OCI-LY7 (cell line): ENCODE data around the gene RPP30. TPM values are rescaled to one million over a fixed set of nuclear protein-coding genes. Genes with fewer than 3 reads are reported as not detected.

Source experiments
- BruUV-seq: library from RNA; stranded (reverse); fragments of 400-500 nt; replicated peaks from 2 replicates; lab custom pipeline; 2021; lab: Mats Ljungman, UMichigan
- CTCF ChIA-PET: fragments of 300-600 bp; sonication (Branson Sonifier 250); formaldehyde crosslinking; loops from one replicate; lab custom pipeline; 2022; ENCODE audit warnings: antibody characterized with exemption; ENCODE audit not compliant: unreplicated experiment; lab: Charles Lee
- POLR2A ChIA-PET: fragments of 300-600 bp; sonication (Branson Sonifier 250); formaldehyde crosslinking; loops from one replicate; lab custom pipeline; 2022; ENCODE audit warnings: antibody characterized with exemption; lab: Charles Lee
- DNase-seq: peaks from one replicate; pipeline ENCODE4 v3.0.0-alpha.2; 2015; ENCODE audit warnings: low spot score
- H2AFZ ChIP-seq: fragments of 200-600 bp; sonication (generic), shearing (Covaris generic); 2 replicates; pipeline ENCODE4 v1.6.1; 2014; ENCODE audit warnings: mild to moderate bottlenecking, antibody characterized with exemption, low read length, moderate library complexity
- H3K27ac ChIP-seq: fragments of 200-600 bp; sonication (generic); 2 replicates; pipeline ENCODE4 v1.5.1; 2014; ENCODE audit warnings: mixed run types, low read depth, mild to moderate bottlenecking, moderate library complexity, low read length, inconsistent platforms; ENCODE audit not compliant: poor library complexity, severe bottlenecking
- H3K36me3 ChIP-seq: fragments of 200-600 bp; sonication (generic); 2 replicates; pipeline ENCODE4 v1.6.1; 2014; ENCODE audit warnings: mild to moderate bottlenecking, antibody characterized with exemption, low read length, moderate library complexity, mixed read lengths; ENCODE audit not compliant: insufficient read depth
- H3K4me1 ChIP-seq: fragments of 200-600 bp; sonication (generic); 2 replicates; pipeline ENCODE4 v1.5.1; 2014; ENCODE audit warnings: mild to moderate bottlenecking, low read length; ENCODE audit not compliant: insufficient read depth, poor library complexity, severe bottlenecking
- H3K4me2 ChIP-seq: fragments of 200-600 bp; sonication (generic); 2 replicates; pipeline ENCODE4 v1.6.1; 2014; ENCODE audit warnings: mild to moderate bottlenecking, low read length
- H3K4me3 ChIP-seq: fragments of 200-600 bp; sonication (generic); 2 replicates; pipeline ENCODE4 v1.5.1; 2014; ENCODE audit warnings: mild to moderate bottlenecking, low read depth, low read length; ENCODE audit not compliant: poor library complexity, severe bottlenecking
- H3K79me2 ChIP-seq: fragments of 200-600 bp; sonication (generic); 2 replicates; pipeline ENCODE4 v1.6.1; 2016; ENCODE audit warnings: low read depth, mild to moderate bottlenecking, low read length, moderate library complexity, mixed read lengths; ENCODE audit not compliant: insufficient read depth
- H3K9me2 ChIP-seq: fragments of 200-600 bp; sonication (generic); 2 replicates; pipeline ENCODE4 v1.6.1; 2016; ENCODE audit warnings: mild to moderate bottlenecking, low read length, mixed read lengths; ENCODE audit not compliant: insufficient read depth
- H3K9me3 ChIP-seq: fragments of 200-600 bp; sonication (generic); 2 replicates; pipeline ENCODE4 v1.6.1; 2014; ENCODE audit warnings: mild to moderate bottlenecking, mixed run types, low read length, mixed read lengths
- H4K20me1 ChIP-seq: fragments of 200-600 bp; sonication (generic); 2 replicates; pipeline ENCODE4 v1.6.1; 2014; ENCODE audit warnings: mild to moderate bottlenecking, antibody characterized with exemption, low read length, moderate library complexity, mixed read lengths; ENCODE audit not compliant: insufficient read depth
- EZH2phosphoT487 ChIP-seq: fragments of 200-600 bp; sonication (generic); IDR thresholded peaks from 2 replicates; pipeline ENCODE4 v1.6.1; 2018; ENCODE audit warnings: low read depth, borderline replicate concordance, mild to moderate bottlenecking, mixed run types, antibody characterized with exemption, low read length, moderate library complexity, mixed read lengths
- intact Hi-C: fragments of 100-400 bp; cut with micrococcal nuclease; formaldehyde crosslinking; loops from one replicate; pipeline ENCODE4 v1.10.0; 2022; ENCODE audit not compliant: unreplicated experiment
- total RNA-seq, 2 experiments: library from RNA; depleted of rRNA in 1 of 2; stranded (reverse); fragments of >200 nt in 1 of 2; shearing (Covaris generic) in 1 of 2; gene quantifications; 2 replicates each; pipeline ENCODE4 v1.2.3, GENCODE V29; 2014 to 2022
- TF ChIP-seq, protein P1 (sequence below): fragments of 200-600 bp; sonication (generic); conservative IDR thresholded peaks from 2 replicates; pipeline ENCODE4 v1.5.1; 2014; ENCODE audit warnings: mild to moderate bottlenecking, antibody characterized with exemption, low read length, moderate library complexity, mixed read lengths

The RPP30 gene
- total RNA-seq, 2 experiments from 2014 or later = 34.3 to 50.4 TPM

DNA sequence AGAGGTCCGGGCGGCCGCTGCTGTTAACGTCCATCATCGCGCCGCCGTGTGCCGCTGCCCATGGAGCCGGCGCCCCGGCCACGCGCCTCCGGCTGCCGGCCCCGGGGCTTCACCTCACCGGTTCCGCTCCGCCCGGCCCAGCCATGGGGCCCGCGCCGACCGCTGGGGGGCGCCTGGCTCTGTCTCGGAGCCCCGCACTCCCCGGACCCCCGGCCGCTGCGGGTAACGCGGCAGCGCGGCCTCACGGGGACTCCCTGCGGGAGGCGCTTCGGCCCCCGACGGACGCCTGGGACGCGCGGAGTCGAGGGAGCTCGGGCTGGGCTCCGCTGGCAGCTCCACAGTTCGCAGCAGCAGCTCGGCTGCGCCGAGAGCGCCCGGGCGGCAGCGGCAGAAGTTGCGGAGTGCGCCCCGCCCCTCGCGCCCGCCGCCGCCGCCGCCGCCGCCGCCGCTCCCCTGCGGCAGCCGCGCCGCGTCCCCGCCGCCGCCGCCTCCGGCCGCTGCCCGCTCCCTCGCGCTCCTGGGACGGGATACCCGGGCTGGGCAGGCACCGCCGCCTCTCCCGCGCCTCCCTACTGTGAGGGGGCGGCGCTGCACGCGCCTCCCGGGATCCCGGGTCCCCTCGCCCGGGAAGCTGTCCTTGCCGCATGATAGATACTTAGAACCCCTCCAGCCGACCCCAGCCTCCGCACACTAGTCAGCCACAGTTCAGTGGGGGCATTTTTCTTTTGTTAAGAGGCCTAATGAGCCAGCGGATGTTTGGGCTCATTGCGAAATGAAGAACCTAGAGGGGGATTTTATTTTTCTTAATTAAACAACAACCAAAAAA, 13.9 kb upstream of the RPP30 start, which contains the start of gene HTR7:
Gene HTR7 (minus strand): TSS at position 405 of the 826 bp plus-strand sequence. CDS start 368 bp downstream, at position 37.
- CTCF ChIA-PET = no interaction called here
- intact Hi-C loops = no loop called here
- BruUV-seq = no TSS peak

DNA sequence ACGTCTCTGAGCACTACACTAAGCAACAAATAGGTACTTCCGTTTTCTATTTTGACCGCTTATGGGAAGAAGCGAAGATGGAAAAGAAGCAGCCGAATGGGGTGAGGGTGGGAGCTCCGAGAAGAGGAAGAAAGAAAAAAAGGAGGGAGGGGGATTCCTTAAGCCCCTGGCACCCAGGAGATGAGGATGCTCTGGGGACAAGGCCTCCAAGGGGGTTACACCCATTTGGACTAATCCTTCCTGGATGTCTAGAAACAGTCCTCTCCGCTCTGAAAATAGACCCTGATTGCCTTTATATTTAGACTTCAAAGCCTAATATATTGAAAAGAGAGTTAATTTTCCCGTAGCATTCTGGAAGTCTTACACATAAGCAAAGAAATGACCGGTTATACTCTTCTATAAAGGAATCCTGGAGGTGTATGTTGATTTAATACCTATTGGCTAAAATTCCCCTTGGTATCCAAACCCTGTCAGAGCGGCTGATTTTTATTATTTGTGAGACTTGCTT, 13.3 kb upstream of the RPP30 start:
- Histone ChIP-seq H3K9me3 (no peaks in the 10 kb centered on the region), H4K20me1 (no peaks in the 10 kb centered on the region), H3K27ac (no peak overlapping the region), H3K4me3 (peak overlapping the region; percentile 55), H3K9me2 (no peaks in the 10 kb centered on the region), H3K4me1 (peaks cover 4% of the 10 kb centered on the region), H2AFZ (no peak overlapping the region), H3K4me2 (peak overlapping the region; percentile 62), H3K79me2 (no peaks in the 10 kb centered on the region), H3K36me3 (no peaks in the 10 kb centered on the region)
- DNase-seq = no peak
- peak; percentile 73; the same call in 1 of the 2 replicates for TF ChIP-seq EZH2phosphoT487
- TF ChIP-seq, protein P1, sequence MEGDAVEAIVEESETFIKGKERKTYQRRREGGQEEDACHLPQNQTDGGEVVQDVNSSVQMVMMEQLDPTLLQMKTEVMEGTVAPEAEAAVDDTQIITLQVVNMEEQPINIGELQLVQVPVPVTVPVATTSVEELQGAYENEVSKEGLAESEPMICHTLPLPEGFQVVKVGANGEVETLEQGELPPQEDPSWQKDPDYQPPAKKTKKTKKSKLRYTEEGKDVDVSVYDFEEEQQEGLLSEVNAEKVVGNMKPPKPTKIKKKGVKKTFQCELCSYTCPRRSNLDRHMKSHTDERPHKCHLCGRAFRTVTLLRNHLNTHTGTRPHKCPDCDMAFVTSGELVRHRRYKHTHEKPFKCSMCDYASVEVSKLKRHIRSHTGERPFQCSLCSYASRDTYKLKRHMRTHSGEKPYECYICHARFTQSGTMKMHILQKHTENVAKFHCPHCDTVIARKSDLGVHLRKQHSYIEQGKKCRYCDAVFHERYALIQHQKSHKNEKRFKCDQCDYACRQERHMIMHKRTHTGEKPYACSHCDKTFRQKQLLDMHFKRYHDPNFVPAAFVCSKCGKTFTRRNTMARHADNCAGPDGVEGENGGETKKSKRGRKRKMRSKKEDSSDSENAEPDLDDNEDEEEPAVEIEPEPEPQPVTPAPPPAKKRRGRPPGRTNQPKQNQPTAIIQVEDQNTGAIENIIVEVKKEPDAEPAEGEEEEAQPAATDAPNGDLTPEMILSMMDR = no peak
- intact Hi-C loops = no loop called here
- CTCF ChIA-PET = no interaction called here
- POLR2A ChIA-PET = interaction anchor here (0.7 kb wide), 1 partner anchor 106 kb away, joined by 3 read pairs; no protein-coding TSS in a partner anchor
- BruUV-seq = no TSS peak

More for the DNA sequence above, 13.9 kb upstream of the RPP30 start, which contains the start of gene HTR7:
- Histone ChIP-seq H3K4me2 (peak within 1 kb of the TSS; percentile 62), H3K36me3 (no peaks in the 10 kb centered on the region), H2AFZ (no peak within 1 kb of the TSS), H3K4me1 (peaks cover 4% of the 10 kb centered on the region), H3K9me3 (no peaks in the 10 kb centered on the region), H3K4me3 (peak within 1 kb of the TSS; percentile 62), H4K20me1 (no peaks in the 10 kb centered on the region), H3K79me2 (no peaks in the 10 kb centered on the region), H3K27ac (no peak within 1 kb of the TSS), H3K9me2 (no peaks in the 10 kb centered on the region)
- POLR2A ChIA-PET = no interaction called here
- DNase-seq = peak; percentile 28
- TF ChIP-seq EZH2phosphoT487 = no peak
- TF ChIP-seq, protein P1 = peak; percentile 55
